ENCODE measurements around the gene TECTA. TPM values are rescaled to one million over a fixed set of nuclear protein-coding genes. Genes with fewer than 3 reads are reported as not detected.

TECTA gene
- polyA plus RNA-seq, 2 of the 4 experiments (the other 2 are of a cell fraction), result 0.05 to 0.14 TPM

- Histone ChIP-seq H3K9me3 (no peaks in the 10 kb centered on the region), H3K4me1 (no peaks in the 10 kb centered on the region), H3K4me2 (no peak overlapping the region), H3K4me3 (no peak overlapping the region), H3K27ac (no peak overlapping the region)
- ChIA-PET CTCF (interaction anchor here (1.4 kb wide), 1 partner anchor 46 kb away, joined by 4 read pairs; no protein-coding TSS in a partner anchor), POLR2A (no interaction called here)
- FAIRE-seq (no peak), ATAC-seq (no peak), DNase-seq (ENCODE audit: low read depth in 1 of 2, low spot score in 1 of 2) (no peak)
- WGBS (ENCODE audit: missing lambda C conversion rate), result 0% methylated on average over 2 of the region's 2 CpGs
- TF ChIP-seq HDAC2 (IDR thresholded peaks at IDR 0.05) (no peak), RNF2 (IDR thresholded peaks at IDR 0.05; ENCODE audit: borderline replicate concordance, low read depth) (no peak), CHD4 (IDR thresholded peaks at IDR 0.05; ENCODE audit: borderline replicate concordance) (no peak), EHF (CRISPR knock-in tag; IDR thresholded peaks at IDR 0.05) (no peak), SMC3 (IDR thresholded peaks at IDR 0.05) (no peak), ZNF302 (CRISPR knock-in tag; IDR thresholded peaks at IDR 0.05) (no peak), HOXB5 (CRISPR knock-in tag; IDR thresholded peaks at IDR 0.05) (no peak), NPAS2 (CRISPR knock-in tag; IDR thresholded peaks at IDR 0.05; ENCODE audit: borderline replicate concordance) (no peak), MAZ (IDR thresholded peaks at IDR 0.05; ENCODE audit: borderline replicate concordance, low read depth, low read length) (no peak), FOSB (CRISPR knock-in tag; IDR thresholded peaks at IDR 0.05) (no peak), RFX5 (IDR thresholded peaks at IDR 0.05) (no peak), EHMT2 (IDR thresholded peaks at IDR 0.05; ENCODE audit: low read depth) (no peak), SREBF2 (IDR thresholded peaks at IDR 0.05) (no peak), MAFK (IDR thresholded peaks at IDR 0.05; ENCODE audit: partially characterized antibody) (no peak), KDM5A (IDR thresholded peaks at IDR 0.05) (no peak), MAX (IDR thresholded peaks at IDR 0.05) (no peak)
Observed at GRCh38 chr11:121149116-121149515, 48.1 kb downstream of the TECTA start.

GRCh38 chr11:121151207-121151688 lies 50.2 kb downstream of the TECTA start:
- WGBS (ENCODE audit: missing lambda C conversion rate), result 83% methylated on average over 4 of the region's 4 CpGs
- DNase-seq (ENCODE audit: low read depth in 1 of 2, low spot score in 1 of 2) (no peak), ATAC-seq (no peak), FAIRE-seq (no peak)
- TF ChIP-seq BHLHE40 (IDR thresholded peaks at IDR 0.05; ENCODE audit: low read depth, low read length) (no peak), TFCP2L1 (CRISPR knock-in tag; IDR thresholded peaks at IDR 0.05) (no peak), JUNB (IDR thresholded peaks at IDR 0.05) (no peak), BCL3 (IDR thresholded peaks at IDR 0.05) (no peak), CBX8 (IDR thresholded peaks at IDR 0.05) (no peak), SREBF2 (IDR thresholded peaks at IDR 0.05) (no peak), MYC (IDR thresholded peaks at IDR 0.05; ENCODE audit: borderline replicate concordance, low read length) (no peak), ELK1 (IDR thresholded peaks at IDR 0.05; ENCODE audit: low read depth, low read length) (no peak), POLR2AphosphoS2 (conservative IDR thresholded peaks at IDR 0.05; ENCODE audit: low read length) (no peak), RNF2 (IDR thresholded peaks at IDR 0.05; ENCODE audit: borderline replicate concordance, low read depth) (no peak), SMC3 (IDR thresholded peaks at IDR 0.05) (no peak), REST (IDR thresholded peaks at IDR 0.05) (no peak), GATA3 (IDR thresholded peaks at IDR 0.05; ENCODE audit: borderline replicate concordance) (no peak), EHF (CRISPR knock-in tag; IDR thresholded peaks at IDR 0.05) (no peak), CHD4 (IDR thresholded peaks at IDR 0.05; ENCODE audit: borderline replicate concordance) (no peak), ESRRA (IDR thresholded peaks at IDR 0.05; ENCODE audit: borderline replicate concordance, low read length) (no peak), HDAC2 (IDR thresholded peaks at IDR 0.05) (no peak), HEYL (CRISPR knock-in tag; IDR thresholded peaks at IDR 0.05) (no peak)
- no peaks in the 10 kb centered on the region for H3K9me3 ChIP-seq
- no peak overlapping the region for H3K27ac ChIP-seq
- no peak overlapping the region for H3K4me3 ChIP-seq
- no peaks in the 10 kb centered on the region for H3K4me1 ChIP-seq
- ChIA-PET POLR2A (no interaction called here), CTCF (no interaction called here)
- H3K4me2 ChIP-seq, result no peak overlapping the region
